ENCODE results near the gene PGA3. TPM values are rescaled to one million over a fixed set of nuclear protein-coding genes. Genes with fewer than 3 reads are reported as not detected.
"Not testable (repeated sequence)": the region's sequence is repeated elsewhere in the genome, so short reads cannot be mapped to it uniquely, and the experiment has no call there.

PGA3 gene
- total RNA-seq, 1 experiment from 2014 or later: not detected

DNA sequence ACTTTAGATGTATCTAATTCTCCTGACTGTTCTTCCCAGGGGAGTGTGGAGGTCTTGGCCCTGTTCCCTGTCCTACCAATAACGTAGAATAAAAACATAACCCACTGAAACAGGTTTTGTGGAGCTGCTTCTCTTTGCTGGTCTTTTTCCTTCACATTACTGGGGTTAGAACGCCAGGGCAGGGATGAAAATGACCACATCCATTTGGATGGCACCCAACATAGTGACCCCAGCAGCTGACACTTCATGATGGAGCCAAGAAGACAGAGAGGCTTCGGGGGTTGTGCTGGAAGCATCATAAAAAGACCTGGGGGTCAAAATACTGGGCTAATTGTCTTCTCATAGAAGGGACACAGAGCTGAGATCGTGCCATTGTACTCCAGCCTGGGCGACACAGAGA lies 28.3 kb downstream of the PGA3 start:
- H3K4me2 ChIP-seq (ENCODE audit: low read length); H3K79me2 ChIP-seq (ENCODE audit: insufficient read depth, low read length); DNase-seq (ENCODE audit: low read depth, low spot score); POLR2A ChIA-PET; H3K36me3 ChIP-seq (ENCODE audit: control insufficient read depth in 1 of 2, insufficient read depth in 2 of 2, low read length in 2 of 2); H3K9me2 ChIP-seq (ENCODE audit: insufficient read depth); H3K27me3 ChIP-seq (ENCODE audit: insufficient read depth, low read length); H3K4me3 ChIP-seq (replicated peaks in 1 of 2; ENCODE audit: low read depth in 1 of 2, low read length in 2 of 2); H3K4me1 ChIP-seq (ENCODE audit: control insufficient read depth in 1 of 2, insufficient read depth in 2 of 2, low read length in 2 of 2); H4K20me1 ChIP-seq (ENCODE audit: insufficient read depth); H2AFZ ChIP-seq (ENCODE audit: low read depth, low read length, poor library complexity, severe bottlenecking); H3K9me3 ChIP-seq (ENCODE audit: control insufficient read depth in 1 of 2, insufficient read depth in 1 of 2, low read depth in 1 of 2, low read length in 2 of 2); BruUV-seq (replicated peaks); H3K9ac ChIP-seq (ENCODE audit: low read length); CTCF ChIA-PET; ATAC-seq; H3K27ac ChIP-seq (ENCODE audit: low read depth, low read length); intact Hi-C loops (cut with micrococcal nuclease); RAD21 ChIA-PET (ENCODE audit: low non-redundant PET in 1 of 2, low total read pairs in 2 of 2, uncharacterized antibody in 2 of 2, unreplicated experiment in 2 of 2): not testable (repeated sequence)

- H3K9me3 ChIP-seq (ENCODE audit: control insufficient read depth in 1 of 2, insufficient read depth in 1 of 2, low read depth in 1 of 2, low read length in 2 of 2); H3K9ac ChIP-seq (ENCODE audit: low read length); H3K4me2 ChIP-seq (ENCODE audit: low read length); BruUV-seq (replicated peaks); RAD21 ChIA-PET (ENCODE audit: low non-redundant PET in 1 of 2, low total read pairs in 2 of 2, uncharacterized antibody in 2 of 2, unreplicated experiment in 2 of 2); H3K36me3 ChIP-seq (ENCODE audit: control insufficient read depth in 1 of 2, insufficient read depth in 2 of 2, low read length in 2 of 2); intact Hi-C loops (cut with micrococcal nuclease); ATAC-seq; H3K4me1 ChIP-seq (ENCODE audit: control insufficient read depth in 1 of 2, insufficient read depth in 2 of 2, low read length in 2 of 2); CTCF ChIA-PET; H3K27ac ChIP-seq (ENCODE audit: low read depth, low read length); DNase-seq (ENCODE audit: low read depth, low spot score); H3K79me2 ChIP-seq (ENCODE audit: insufficient read depth, low read length); POLR2A ChIA-PET; H3K9me2 ChIP-seq (ENCODE audit: insufficient read depth); H3K27me3 ChIP-seq (ENCODE audit: insufficient read depth, low read length); H2AFZ ChIP-seq (ENCODE audit: low read depth, low read length, poor library complexity, severe bottlenecking); H4K20me1 ChIP-seq (ENCODE audit: insufficient read depth); H3K4me3 ChIP-seq (replicated peaks in 1 of 2; ENCODE audit: low read depth in 1 of 2, low read length in 2 of 2): not testable (repeated sequence)
These were observed 29.3 kb downstream of the PGA3 start for GRCh38 chr11:61232548-61233145.

GRCh38 chr11:61237130-61237529 lies 33.8 kb downstream of the PGA3 start:
- H3K4me2 ChIP-seq (ENCODE audit: low read length); H3K9me3 ChIP-seq (ENCODE audit: control insufficient read depth in 1 of 2, insufficient read depth in 1 of 2, low read depth in 1 of 2, low read length in 2 of 2); H3K27ac ChIP-seq (ENCODE audit: low read depth, low read length); H3K36me3 ChIP-seq (ENCODE audit: control insufficient read depth in 1 of 2, insufficient read depth in 2 of 2, low read length in 2 of 2); H3K4me1 ChIP-seq (ENCODE audit: control insufficient read depth in 1 of 2, insufficient read depth in 2 of 2, low read length in 2 of 2); DNase-seq (ENCODE audit: low read depth, low spot score); H3K79me2 ChIP-seq (ENCODE audit: insufficient read depth, low read length); H3K4me3 ChIP-seq (replicated peaks in 1 of 2; ENCODE audit: low read depth in 1 of 2, low read length in 2 of 2); ATAC-seq; H3K27me3 ChIP-seq (ENCODE audit: insufficient read depth, low read length); POLR2A ChIA-PET; H2AFZ ChIP-seq (ENCODE audit: low read depth, low read length, poor library complexity, severe bottlenecking); BruUV-seq (replicated peaks); H4K20me1 ChIP-seq (ENCODE audit: insufficient read depth); H3K9me2 ChIP-seq (ENCODE audit: insufficient read depth); H3K9ac ChIP-seq (ENCODE audit: low read length); intact Hi-C loops (cut with micrococcal nuclease); RAD21 ChIA-PET (ENCODE audit: low non-redundant PET in 1 of 2, low total read pairs in 2 of 2, uncharacterized antibody in 2 of 2, unreplicated experiment in 2 of 2); CTCF ChIA-PET: not testable (repeated sequence)

DNA sequence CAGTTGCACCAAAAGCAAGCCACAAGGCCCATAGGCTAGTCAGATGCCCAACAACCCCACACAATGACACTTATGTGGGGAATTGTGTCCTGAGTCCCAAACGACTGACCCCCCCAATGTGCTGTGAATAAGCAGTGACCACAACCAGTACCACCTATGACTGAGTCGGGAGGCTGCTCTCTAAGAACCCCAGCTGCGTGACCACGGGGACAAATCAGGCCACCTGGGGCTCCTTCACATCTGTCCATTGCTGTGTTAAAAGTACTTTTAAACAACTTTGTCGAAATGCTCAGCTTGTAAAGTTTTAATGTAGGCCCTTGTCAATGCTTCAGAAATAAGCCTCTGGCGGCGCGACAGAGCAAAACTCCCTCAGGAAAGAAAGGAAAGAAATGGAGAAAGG lies 37.0 kb downstream of the PGA3 start:
- H3K4me3 ChIP-seq (replicated peaks in 1 of 2; ENCODE audit: low read depth in 1 of 2, low read length in 2 of 2); RAD21 ChIA-PET (ENCODE audit: low non-redundant PET in 1 of 2, low total read pairs in 2 of 2, uncharacterized antibody in 2 of 2, unreplicated experiment in 2 of 2); H3K4me2 ChIP-seq (ENCODE audit: low read length); DNase-seq (ENCODE audit: low read depth, low spot score); H3K4me1 ChIP-seq (ENCODE audit: control insufficient read depth in 1 of 2, insufficient read depth in 2 of 2, low read length in 2 of 2); H3K9ac ChIP-seq (ENCODE audit: low read length); ATAC-seq; H3K79me2 ChIP-seq (ENCODE audit: insufficient read depth, low read length); H2AFZ ChIP-seq (ENCODE audit: low read depth, low read length, poor library complexity, severe bottlenecking); H3K9me2 ChIP-seq (ENCODE audit: insufficient read depth); H4K20me1 ChIP-seq (ENCODE audit: insufficient read depth); H3K36me3 ChIP-seq (ENCODE audit: control insufficient read depth in 1 of 2, insufficient read depth in 2 of 2, low read length in 2 of 2); intact Hi-C loops (cut with micrococcal nuclease); BruUV-seq (replicated peaks); H3K9me3 ChIP-seq (ENCODE audit: control insufficient read depth in 1 of 2, insufficient read depth in 1 of 2, low read depth in 1 of 2, low read length in 2 of 2); H3K27me3 ChIP-seq (ENCODE audit: insufficient read depth, low read length); H3K27ac ChIP-seq (ENCODE audit: low read depth, low read length); POLR2A ChIA-PET; CTCF ChIA-PET: not testable (repeated sequence)

- H3K36me3 ChIP-seq (ENCODE audit: control insufficient read depth in 1 of 2, insufficient read depth in 2 of 2, low read length in 2 of 2); H3K4me3 ChIP-seq (replicated peaks in 1 of 2; ENCODE audit: low read depth in 1 of 2, low read length in 2 of 2); H3K27ac ChIP-seq (ENCODE audit: low read depth, low read length); ATAC-seq; H4K20me1 ChIP-seq (ENCODE audit: insufficient read depth); DNase-seq (ENCODE audit: low read depth, low spot score); RAD21 ChIA-PET (ENCODE audit: low non-redundant PET in 1 of 2, low total read pairs in 2 of 2, uncharacterized antibody in 2 of 2, unreplicated experiment in 2 of 2); H3K79me2 ChIP-seq (ENCODE audit: insufficient read depth, low read length); H3K9me2 ChIP-seq (ENCODE audit: insufficient read depth); H3K27me3 ChIP-seq (ENCODE audit: insufficient read depth, low read length); H3K4me2 ChIP-seq (ENCODE audit: low read length); intact Hi-C loops (cut with micrococcal nuclease); POLR2A ChIA-PET; H3K9me3 ChIP-seq (ENCODE audit: control insufficient read depth in 1 of 2, insufficient read depth in 1 of 2, low read depth in 1 of 2, low read length in 2 of 2); BruUV-seq (replicated peaks); H2AFZ ChIP-seq (ENCODE audit: low read depth, low read length, poor library complexity, severe bottlenecking); CTCF ChIA-PET; H3K9ac ChIP-seq (ENCODE audit: low read length); H3K4me1 ChIP-seq (ENCODE audit: control insufficient read depth in 1 of 2, insufficient read depth in 2 of 2, low read length in 2 of 2): not testable (repeated sequence)
These were observed 37.6 kb downstream of the PGA3 start, which contains the start of gene PGA5 for GRCh38 chr11:61240875-61241274. Gene PGA5 (plus strand): TSS chr11:61241175. CDS start chr11:61241227, 52 bp downstream.
